Measurements from ENCODE around the gene CLOCK.

The CLOCK gene

GRCh38 chr4:55547466-55547770, 709 bp upstream of the CLOCK start:
- Histone ChIP-seq H3K9me3 (ENCODE audit: insufficient read depth, low read length) (no peaks in the 10 kb centered on the region), H3K27me3 (ENCODE audit: low read depth, low read length) (peaks cover 10% of the 10 kb centered on the region; the same call in 1 of the 2 replicates), H3K27ac (ENCODE audit: low read length) (peak overlapping the region; percentile 85; the same call in 1 of the 2 replicates), H3K79me2 (ENCODE audit: low read length) (peaks cover 37% of the 10 kb centered on the region), H3K4me1 (ENCODE audit: low read length) (peaks cover 29% of the 10 kb centered on the region), H3K36me3 (replicated peaks; ENCODE audit: low read depth, low read length) (no peaks in the 10 kb centered on the region), H3K4me3 (ENCODE audit: low read length) (peak overlapping the region; percentile 90), H3K4me2 (ENCODE audit: low read length) (peak overlapping the region; percentile 81), H4K20me1 (ENCODE audit: insufficient read depth, low read length) (peaks cover 20% of the 10 kb centered on the region), H2AFZ (ENCODE audit: low read depth, low read length) (peak overlapping the region; percentile 88), H3K9ac (ENCODE audit: low read length) (peak overlapping the region; percentile 93)
- TF ChIP-seq CTCF (IDR thresholded peaks at IDR 0.05; ENCODE audit: low read depth, low read length) (no peak), EZH2phosphoT487 (IDR thresholded peaks at IDR 0.05; ENCODE audit: low read depth) (no peak)

- Histone ChIP-seq H3K27me3 (ENCODE audit: low read depth, low read length) (peaks cover 10% of the 10 kb centered on the region; the same call in 1 of the 2 replicates), H3K9me3 (ENCODE audit: insufficient read depth, low read length) (no peaks in the 10 kb centered on the region), H3K9ac (ENCODE audit: low read length) (peak overlapping the region; percentile 93), H3K36me3 (replicated peaks; ENCODE audit: low read depth, low read length) (no peaks in the 10 kb centered on the region), H3K79me2 (ENCODE audit: low read length) (peaks cover 45% of the 10 kb centered on the region), H4K20me1 (ENCODE audit: insufficient read depth, low read length) (peaks cover 20% of the 10 kb centered on the region), H3K4me1 (ENCODE audit: low read length) (peaks cover 29% of the 10 kb centered on the region), H3K27ac (ENCODE audit: low read length) (peak overlapping the region; percentile 85), H2AFZ (ENCODE audit: low read depth, low read length) (peak overlapping the region; percentile 88; the same call in 1 of the 2 replicates), H3K4me3 (ENCODE audit: low read length) (peak overlapping the region; percentile 90), H3K4me2 (ENCODE audit: low read length) (peak overlapping the region; percentile 81)
- no peak for TF ChIP-seq CTCF (IDR thresholded peaks at IDR 0.05; ENCODE audit: low read depth, low read length)
- no peak for TF ChIP-seq EZH2phosphoT487 (IDR thresholded peaks at IDR 0.05; ENCODE audit: low read depth)
Observed at GRCh38 chr4:55546506-55546755, 278 bp downstream of the CLOCK start.

DNA sequence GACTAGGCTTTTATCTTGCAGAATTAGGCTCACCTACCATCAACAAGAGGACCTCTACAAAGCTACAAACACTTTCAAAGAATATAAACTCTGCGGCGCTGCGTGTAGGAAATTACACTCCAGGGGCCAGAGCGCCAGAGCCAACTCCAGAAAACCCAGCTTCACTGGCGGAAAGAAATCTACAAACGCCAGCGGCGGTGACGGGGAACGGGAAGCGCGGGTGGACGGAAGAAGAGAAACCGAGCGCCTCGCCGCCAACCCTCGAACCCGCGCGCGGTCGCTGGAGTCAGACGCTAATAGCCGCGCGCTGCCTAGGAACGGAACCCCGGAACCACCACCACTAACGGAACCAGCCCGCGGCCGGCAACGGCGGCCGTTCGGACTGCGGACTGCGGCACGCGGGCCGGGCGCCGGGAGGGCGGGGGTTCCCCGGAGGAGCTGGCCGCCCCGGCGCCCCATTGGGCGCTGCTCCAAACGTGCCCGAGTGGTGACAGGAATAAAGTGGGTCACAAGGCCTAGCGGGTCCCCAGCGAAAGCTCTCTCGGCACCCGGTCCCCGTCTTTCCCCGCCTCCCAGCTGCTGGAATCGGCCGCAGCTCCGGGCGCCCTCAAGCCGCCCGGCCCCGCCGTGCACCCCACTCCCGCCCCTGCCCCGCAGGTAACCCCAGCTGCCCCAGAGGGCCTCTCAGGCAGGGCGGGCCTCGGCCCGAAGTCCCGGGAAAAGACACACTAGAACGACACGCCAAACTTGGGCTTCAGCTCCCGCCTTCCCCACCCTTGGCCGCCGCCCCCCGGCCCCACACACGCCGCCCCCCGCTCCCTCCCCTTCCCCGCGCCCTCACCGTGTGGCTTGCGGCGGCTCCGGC, 836 bp downstream of the CLOCK start:
- H3K9me3 ChIP-seq (ENCODE audit: insufficient read depth, low read length), result no peaks in the 10 kb centered on the region
- H3K9ac ChIP-seq (ENCODE audit: low read length), result peak overlapping the region; percentile 93
- H4K20me1 ChIP-seq (ENCODE audit: insufficient read depth, low read length), result peaks cover 25% of the 10 kb centered on the region
- TF ChIP-seq CTCF (IDR thresholded peaks at IDR 0.05; ENCODE audit: low read depth, low read length) (no peak), EZH2phosphoT487 (IDR thresholded peaks at IDR 0.05; ENCODE audit: low read depth) (no peak)
- peak overlapping the region; percentile 22; the same call in 1 of the 2 replicates for H2AFZ ChIP-seq (ENCODE audit: low read depth, low read length)
- H3K4me1 ChIP-seq (ENCODE audit: low read length), result peaks cover 29% of the 10 kb centered on the region
- H3K36me3 ChIP-seq (replicated peaks; ENCODE audit: low read depth, low read length), result no peaks in the 10 kb centered on the region
- H3K4me2 ChIP-seq (ENCODE audit: low read length), result peak overlapping the region; percentile 75
- H3K27me3 ChIP-seq (ENCODE audit: low read depth, low read length), result peaks cover 10% of the 10 kb centered on the region; the same call in 1 of the 2 replicates
- H3K27ac ChIP-seq (ENCODE audit: low read length), result peak overlapping the region; percentile 85
- H3K4me3 ChIP-seq (ENCODE audit: low read length), result peak overlapping the region; percentile 90
- peaks cover 50% of the 10 kb centered on the region for H3K79me2 ChIP-seq (ENCODE audit: low read length)

- peaks cover 4% of the 10 kb centered on the region for H3K36me3 ChIP-seq (replicated peaks; ENCODE audit: low read depth, low read length)
- H3K4me3 ChIP-seq (ENCODE audit: low read length), result peak overlapping the region; percentile 90
- H3K79me2 ChIP-seq (ENCODE audit: low read length), result peaks cover 56% of the 10 kb centered on the region
- H3K9me3 ChIP-seq (ENCODE audit: insufficient read depth, low read length), result no peaks in the 10 kb centered on the region
- peak overlapping the region; percentile 93 for H3K9ac ChIP-seq (ENCODE audit: low read length)
- H2AFZ ChIP-seq (ENCODE audit: low read depth, low read length), result no peak overlapping the region
- H4K20me1 ChIP-seq (ENCODE audit: insufficient read depth, low read length), result peaks cover 26% of the 10 kb centered on the region
- H3K27ac ChIP-seq (ENCODE audit: low read length), result peak overlapping the region; percentile 85
- H3K4me1 ChIP-seq (ENCODE audit: low read length), result peaks cover 26% of the 10 kb centered on the region
- H3K4me2 ChIP-seq (ENCODE audit: low read length), result peak overlapping the region; percentile 75
- no peak for TF ChIP-seq EZH2phosphoT487 (IDR thresholded peaks at IDR 0.05; ENCODE audit: low read depth)
- TF ChIP-seq CTCF (IDR thresholded peaks at IDR 0.05; ENCODE audit: low read depth, low read length), result no peak
- peaks cover 8% of the 10 kb centered on the region; the same call in 1 of the 2 replicates for H3K27me3 ChIP-seq (ENCODE audit: low read depth, low read length)
Observed at GRCh38 chr4:55545151-55545550, 1.6 kb downstream of the CLOCK start.

Data from OCI-LY3 (cell line).